Mucosa of descending colon (tissue), 3 donors: ENCODE data around the gene AZIN2. TPM values are rescaled to one million over a fixed set of nuclear protein-coding genes. Genes with fewer than 3 reads are reported as not detected.

Experiments
- ATAC-seq: fragments of 200-7000 bp; cut with Tn5 transposase; one replicate; pipeline ENCODE4 v1.9.1; 2020; ENCODE audit warnings: mild to moderate bottlenecking, moderate library complexity
- DNase-seq, 3 donors: peaks; one replicate each; pipeline ENCODE4 v3.0.0-alpha.2; 2020
- H3K36me3 ChIP-seq: fragments of 200-600 bp; one replicate; pipeline ENCODE4 v1.8.0; 2021; ENCODE audit warnings: low read depth, mild to moderate bottlenecking
- H3K4me1 ChIP-seq: fragments of 200-600 bp; one replicate; pipeline ENCODE4 v1.8.0; 2021; ENCODE audit warnings: low read depth, mild to moderate bottlenecking
- H3K4me3 ChIP-seq: fragments of 200-600 bp; one replicate; pipeline ENCODE4 v1.8.0; 2021; ENCODE audit warnings: mild to moderate bottlenecking
- H3K9me3 ChIP-seq: fragments of 200-600 bp; one replicate; pipeline ENCODE4 v1.8.0; 2021; ENCODE audit warnings: mild to moderate bottlenecking
- CTCF ChIP-seq: fragments of 200-600 bp; IDR thresholded peaks from one replicate; pipeline ENCODE4 v1.8.0; 2022; ENCODE audit warnings: antibody characterized with exemption, mild to moderate bottlenecking
- intact Hi-C, 2 donors: fragments of 100-400 bp; cut with DNase I in 1 of 2; cut with micrococcal nuclease in 1 of 2; formaldehyde crosslinking; loops; one replicate each; pipeline versions ENCODE4 v1.11.0 to v1.11.1; 2022; cut with DNase I, micrococcal nuclease
- total RNA-seq, 3 donors: library from RNA; stranded (reverse); fragmentation: NEBNext Ultra II Directional in 2 of 3; extraction: Animal tissue kit (Norgen Biotek cat#: 25700) in 2 of 3; gene quantifications; one replicate each; pipeline versions ENCODE4 v1.2.1 to v1.2.4, GENCODE V29; 2021 to 2023
- donor health status: DM: no; HTN: no; CAD: no; lungs with moderate emphysema.
- donor health status: DM: no; HTN: no; CAD: no.
- donor health status: DM: no; HTN: yes; CAD: no.

Gene AZIN2
- total RNA-seq, 3 donors from 2014 or later, result 13.8 to 36.5 (median 19.0) TPM

- H3K36me3 ChIP-seq, result no peaks in the 10 kb centered on the region
- intact Hi-C loops, result no loop called here
- no peak for ATAC-seq
- no peak for DNase-seq
- no peak overlapping the region for H3K4me3 ChIP-seq
- no peak for TF ChIP-seq CTCF
- H3K9me3 ChIP-seq, result no peaks in the 10 kb centered on the region
- H3K4me1 ChIP-seq, result no peaks in the 10 kb centered on the region
Measured at GRCh38 chr1:33147997-33148314, 67.0 kb downstream of the AZIN2 start.

- no peak overlapping the region for H3K4me3 ChIP-seq
- intact Hi-C loops, result no loop called here
- no peaks in the 10 kb centered on the region for H3K9me3 ChIP-seq
- no peaks in the 10 kb centered on the region for H3K4me1 ChIP-seq
- TF ChIP-seq CTCF, result no peak
- DNase-seq (no peak), ATAC-seq (no peak)
- no peaks in the 10 kb centered on the region for H3K36me3 ChIP-seq
Measured at GRCh38 chr1:33148615-33149014, 67.7 kb downstream of the AZIN2 start.

GRCh38 chr1:33149453-33150190, 68.7 kb downstream of the AZIN2 start:
- Histone ChIP-seq H3K36me3 (no peaks in the 10 kb centered on the region), H3K4me3 (no peak overlapping the region), H3K9me3 (no peaks in the 10 kb centered on the region), H3K4me1 (no peaks in the 10 kb centered on the region)
- TF ChIP-seq CTCF, result no peak
- DNase-seq, result peak in 2 of 3 donors; percentile 41 to 46
- intact Hi-C loops, result no loop called here
- ATAC-seq, result peak; percentile 77

- DNase-seq, result no peak
- no peaks in the 10 kb centered on the region for H3K9me3 ChIP-seq
- H3K36me3 ChIP-seq, result no peaks in the 10 kb centered on the region
- no peak for ATAC-seq
- TF ChIP-seq CTCF, result no peak
- no peak overlapping the region for H3K4me3 ChIP-seq
- intact Hi-C loops, result no loop called here
- no peaks in the 10 kb centered on the region for H3K4me1 ChIP-seq
Measured at GRCh38 chr1:33150522-33150921, 69.6 kb downstream of the AZIN2 start.

DNA sequence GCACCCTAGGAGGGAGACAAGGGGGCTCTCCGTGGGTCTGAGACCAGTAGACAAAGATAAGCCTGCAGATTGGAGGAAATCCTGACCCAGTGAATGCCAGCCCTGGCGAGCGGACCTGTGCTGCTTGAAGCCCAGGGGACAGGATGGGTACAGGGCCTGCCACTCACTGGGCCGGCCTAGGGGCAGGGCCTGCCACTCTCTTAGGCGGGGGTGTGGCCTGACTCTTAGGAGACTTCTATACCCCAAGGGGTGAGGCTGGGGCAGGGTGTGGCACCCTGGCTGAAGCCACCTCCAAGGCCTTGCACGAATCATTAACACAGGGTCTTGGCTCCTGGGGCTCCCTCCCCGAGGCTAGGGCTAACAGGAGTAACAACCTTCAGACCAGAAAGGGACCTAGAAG, 70.2 kb downstream of the AZIN2 start:
- intact Hi-C loops, result no loop called here
- peak; percentile 71 for ATAC-seq
- no peaks in the 10 kb centered on the region for H3K4me1 ChIP-seq
- no peak for TF ChIP-seq CTCF
- H3K36me3 ChIP-seq, result no peaks in the 10 kb centered on the region
- no peaks in the 10 kb centered on the region for H3K9me3 ChIP-seq
- peak in 1 of 3 donors; percentile 19 for DNase-seq
- no peak overlapping the region for H3K4me3 ChIP-seq
